ENCODE measurements around the gene HLCS.
"Not testable (repeated sequence)": the region's sequence is repeated elsewhere in the genome, so short reads cannot be mapped to it uniquely, and the experiment has no call there.

DNA sequence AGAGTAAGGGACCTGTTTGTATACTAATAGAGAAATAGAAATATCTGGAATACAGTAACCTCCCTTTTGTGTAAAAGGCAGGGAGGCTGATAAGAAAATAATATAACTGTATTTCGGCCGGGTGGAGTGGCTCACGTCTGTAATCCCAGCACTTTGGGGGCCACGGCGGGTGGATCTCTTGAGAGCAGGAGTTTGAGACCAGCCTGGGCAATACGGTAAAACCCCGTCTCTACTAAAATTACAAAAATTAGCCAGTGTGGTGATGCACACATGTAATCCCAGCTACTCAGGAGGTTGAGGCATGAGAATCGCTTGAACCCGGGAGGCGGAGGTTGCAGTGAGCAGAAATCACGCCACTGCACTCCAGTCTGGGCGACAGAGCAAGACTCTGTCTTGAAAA is 28.8 kb upstream of the HLCS start:
- not testable (repeated sequence) for TF ChIP-seq EZH2 (IDR thresholded peaks at IDR 0.05; ENCODE audit: low read length); CTCF (optimal IDR thresholded peaks at IDR 0.05 in 1 of 3, IDR thresholded peaks at IDR 0.05 in 1 of 3, conservative IDR thresholded peaks at IDR 0.05 in 1 of 3; ENCODE audit: extremely low read depth in 1 of 3, insufficient read depth in 2 of 3, low read length in 3 of 3)
